ENCODE measurements around the gene EIF3I.

- no peak for TF ChIP-seq REST (IDR thresholded peaks at IDR 0.05; ENCODE audit: insufficient read depth in 1 of 2, low read depth in 2 of 2, low read length in 2 of 2)
- TF ChIP-seq POLR2AphosphoS5 (IDR thresholded peaks at IDR 0.05; ENCODE audit: low read depth, low read length) = no peak; the same call in 1 of the 2 replicates
- no peak for TF ChIP-seq TAF1 (IDR thresholded peaks at IDR 0.05; ENCODE audit: borderline replicate concordance, insufficient read depth, low read length)
- TF ChIP-seq SIN3A (IDR thresholded peaks at IDR 0.05; ENCODE audit: borderline replicate concordance, insufficient read depth, low read length) = no peak
Measured at GRCh38 chr1:32199043-32199716, 23.0 kb upstream of the EIF3I start.

Data from PFSK-1 (cell line).